B cell (primary cell): ENCODE results near the gene VPS54.

Source experiments
- EZH2 ChIP-seq: IDR thresholded peaks from 2 replicates; pipeline ENCODE4 v1.6.1; 2012; ENCODE audit warnings: borderline replicate concordance, low read depth, mild to moderate bottlenecking, moderate library complexity, low read length; ENCODE audit not compliant: insufficient read depth, poor library complexity, severe bottlenecking
- TF ChIP-seq, protein P1 (sequence below): fragments of 200-600 bp; IDR thresholded peaks from one replicate; pipeline ENCODE4 v1.8.0; 2022; ENCODE audit warnings: antibody characterized with exemption, mild to moderate bottlenecking

- TF ChIP-seq, protein P1, sequence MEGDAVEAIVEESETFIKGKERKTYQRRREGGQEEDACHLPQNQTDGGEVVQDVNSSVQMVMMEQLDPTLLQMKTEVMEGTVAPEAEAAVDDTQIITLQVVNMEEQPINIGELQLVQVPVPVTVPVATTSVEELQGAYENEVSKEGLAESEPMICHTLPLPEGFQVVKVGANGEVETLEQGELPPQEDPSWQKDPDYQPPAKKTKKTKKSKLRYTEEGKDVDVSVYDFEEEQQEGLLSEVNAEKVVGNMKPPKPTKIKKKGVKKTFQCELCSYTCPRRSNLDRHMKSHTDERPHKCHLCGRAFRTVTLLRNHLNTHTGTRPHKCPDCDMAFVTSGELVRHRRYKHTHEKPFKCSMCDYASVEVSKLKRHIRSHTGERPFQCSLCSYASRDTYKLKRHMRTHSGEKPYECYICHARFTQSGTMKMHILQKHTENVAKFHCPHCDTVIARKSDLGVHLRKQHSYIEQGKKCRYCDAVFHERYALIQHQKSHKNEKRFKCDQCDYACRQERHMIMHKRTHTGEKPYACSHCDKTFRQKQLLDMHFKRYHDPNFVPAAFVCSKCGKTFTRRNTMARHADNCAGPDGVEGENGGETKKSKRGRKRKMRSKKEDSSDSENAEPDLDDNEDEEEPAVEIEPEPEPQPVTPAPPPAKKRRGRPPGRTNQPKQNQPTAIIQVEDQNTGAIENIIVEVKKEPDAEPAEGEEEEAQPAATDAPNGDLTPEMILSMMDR, result no peak
- no peak for TF ChIP-seq EZH2
Measured at GRCh38 chr2:64019975-64020528, 824 bp upstream of the VPS54 start.
